ENCODE data around the gene PLS1.

PLS1 gene

DNA sequence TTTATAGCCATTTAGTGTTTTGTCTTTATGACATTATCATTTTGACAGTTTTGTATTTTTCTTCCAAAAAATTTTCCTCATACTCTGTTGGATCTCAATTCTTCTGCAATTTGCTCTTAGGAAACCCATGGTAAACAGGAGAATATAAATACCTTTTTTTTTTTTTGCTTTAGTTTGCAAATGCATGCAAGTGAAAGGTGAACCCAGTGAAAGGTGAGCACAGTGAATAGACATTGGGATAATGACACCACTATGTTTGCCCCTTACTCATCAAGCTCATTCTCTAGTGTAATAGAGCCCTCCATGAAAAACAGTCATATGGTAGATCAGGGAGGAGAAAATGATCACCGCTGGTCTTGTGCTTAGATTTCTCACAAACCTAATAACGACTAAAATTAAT lies 68.6 kb downstream of the PLS1 start:
- no peak for DNase-seq (ENCODE audit: low spot score)
- in situ Hi-C loops (cut with MboI; ENCODE audit: low sequenced_read_pairs, unreplicated experiment), result no loop called here
- TF ChIP-seq, protein P1, sequence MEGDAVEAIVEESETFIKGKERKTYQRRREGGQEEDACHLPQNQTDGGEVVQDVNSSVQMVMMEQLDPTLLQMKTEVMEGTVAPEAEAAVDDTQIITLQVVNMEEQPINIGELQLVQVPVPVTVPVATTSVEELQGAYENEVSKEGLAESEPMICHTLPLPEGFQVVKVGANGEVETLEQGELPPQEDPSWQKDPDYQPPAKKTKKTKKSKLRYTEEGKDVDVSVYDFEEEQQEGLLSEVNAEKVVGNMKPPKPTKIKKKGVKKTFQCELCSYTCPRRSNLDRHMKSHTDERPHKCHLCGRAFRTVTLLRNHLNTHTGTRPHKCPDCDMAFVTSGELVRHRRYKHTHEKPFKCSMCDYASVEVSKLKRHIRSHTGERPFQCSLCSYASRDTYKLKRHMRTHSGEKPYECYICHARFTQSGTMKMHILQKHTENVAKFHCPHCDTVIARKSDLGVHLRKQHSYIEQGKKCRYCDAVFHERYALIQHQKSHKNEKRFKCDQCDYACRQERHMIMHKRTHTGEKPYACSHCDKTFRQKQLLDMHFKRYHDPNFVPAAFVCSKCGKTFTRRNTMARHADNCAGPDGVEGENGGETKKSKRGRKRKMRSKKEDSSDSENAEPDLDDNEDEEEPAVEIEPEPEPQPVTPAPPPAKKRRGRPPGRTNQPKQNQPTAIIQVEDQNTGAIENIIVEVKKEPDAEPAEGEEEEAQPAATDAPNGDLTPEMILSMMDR (IDR thresholded peaks at IDR 0.05; ENCODE audit: borderline replicate concordance, control extremely low read depth, extremely low read depth, insufficient read depth, missing control alignments), result no peak

DNA sequence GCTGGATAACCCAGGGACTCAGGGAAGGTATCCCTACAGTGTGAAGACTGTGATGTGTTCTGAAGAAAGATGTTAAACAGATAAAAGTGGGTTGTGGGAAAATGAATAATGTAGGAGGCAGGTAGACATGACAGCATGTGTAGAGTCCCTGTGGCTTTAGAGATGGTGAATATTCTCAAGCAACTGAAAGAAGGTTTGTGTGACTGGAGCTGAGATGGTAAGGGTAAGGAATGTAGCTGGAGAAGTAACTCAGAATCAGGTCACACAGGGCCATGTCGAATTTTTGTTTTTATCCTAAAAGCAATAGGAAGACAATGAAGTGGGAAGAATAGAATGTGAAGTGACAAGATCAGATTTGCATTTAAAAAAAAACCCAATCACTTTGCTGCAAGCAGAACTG lies 73.9 kb downstream of the PLS1 start:
- in situ Hi-C loops (cut with MboI; ENCODE audit: low sequenced_read_pairs, unreplicated experiment), result no loop called here
- DNase-seq (ENCODE audit: low spot score), result no peak
- TF ChIP-seq, protein P1 (IDR thresholded peaks at IDR 0.05; ENCODE audit: borderline replicate concordance, control extremely low read depth, extremely low read depth, insufficient read depth, missing control alignments), result no peak

DNA sequence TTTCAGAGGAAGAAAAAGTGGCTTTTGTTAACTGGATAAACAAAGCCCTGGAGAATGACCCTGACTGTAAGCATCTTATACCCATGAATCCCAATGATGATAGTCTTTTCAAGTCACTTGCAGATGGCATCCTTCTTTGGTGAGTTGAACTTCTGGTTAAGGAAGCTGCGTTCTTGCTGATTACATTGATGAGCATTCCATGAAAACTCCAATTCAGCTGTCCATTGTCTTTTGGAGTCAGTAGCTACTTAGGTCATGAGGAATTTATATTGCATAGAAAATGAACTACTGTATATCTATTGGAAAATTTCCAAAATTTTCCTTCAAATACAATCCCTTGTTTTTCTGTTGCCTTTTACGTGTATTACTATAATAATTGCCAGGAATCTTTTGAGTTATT lies 80.0 kb downstream of the PLS1 start:
- TF ChIP-seq, protein P1 (IDR thresholded peaks at IDR 0.05; ENCODE audit: borderline replicate concordance, control extremely low read depth, extremely low read depth, insufficient read depth, missing control alignments), result no peak

DNA sequence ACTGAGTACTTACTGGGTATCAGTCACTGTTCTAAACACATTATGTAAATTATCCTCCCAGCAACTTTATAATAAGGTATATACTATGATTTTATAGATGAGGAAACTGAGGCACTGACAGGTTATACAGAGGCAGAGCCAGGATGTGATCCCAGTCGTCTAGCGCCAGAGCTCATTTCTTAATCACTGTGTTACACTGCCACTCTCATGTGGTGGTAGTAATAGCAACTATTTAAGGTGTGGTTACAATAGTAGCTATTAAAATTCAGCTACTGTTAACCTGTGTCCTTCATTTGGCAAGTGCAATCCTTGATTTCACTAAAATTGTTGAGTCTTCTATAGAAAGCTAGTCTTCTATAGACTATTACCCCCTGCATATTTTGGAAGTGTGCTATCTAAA lies 84.5 kb downstream of the PLS1 start:
- in situ Hi-C loops (cut with MboI; ENCODE audit: low sequenced_read_pairs, unreplicated experiment), result no loop called here
- DNase-seq (ENCODE audit: low spot score), result no peak
- TF ChIP-seq, protein P1 (IDR thresholded peaks at IDR 0.05; ENCODE audit: borderline replicate concordance, control extremely low read depth, extremely low read depth, insufficient read depth, missing control alignments), result no peak

More for the DNA sequence above, 80.0 kb downstream of the PLS1 start:
- DNase-seq (ENCODE audit: low spot score), result no peak
- in situ Hi-C loops (cut with MboI; ENCODE audit: low sequenced_read_pairs, unreplicated experiment), result no loop called here

DNA sequence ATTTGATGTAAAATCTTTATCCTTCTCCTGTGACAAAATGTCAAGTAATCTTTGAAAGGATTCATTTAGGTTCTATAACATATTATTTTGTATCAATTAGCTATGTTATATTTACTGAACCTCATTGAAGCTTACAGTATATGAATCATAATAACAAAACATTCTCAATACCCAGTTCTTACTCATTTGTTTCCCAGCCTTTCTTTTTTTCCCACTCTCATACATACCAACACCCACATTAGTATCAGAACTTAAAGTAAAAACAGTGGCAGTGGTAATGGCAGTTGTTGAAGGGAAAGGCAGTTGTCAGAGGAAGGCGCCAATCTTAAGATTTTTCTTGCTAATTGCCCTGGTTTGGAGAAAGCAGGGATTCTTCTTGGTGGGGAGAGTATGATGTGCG lies 94.4 kb downstream of the PLS1 start:
- in situ Hi-C loops (cut with MboI; ENCODE audit: low sequenced_read_pairs, unreplicated experiment), result no loop called here
- TF ChIP-seq, protein P1 (IDR thresholded peaks at IDR 0.05; ENCODE audit: borderline replicate concordance, control extremely low read depth, extremely low read depth, insufficient read depth, missing control alignments), result no peak

DNA sequence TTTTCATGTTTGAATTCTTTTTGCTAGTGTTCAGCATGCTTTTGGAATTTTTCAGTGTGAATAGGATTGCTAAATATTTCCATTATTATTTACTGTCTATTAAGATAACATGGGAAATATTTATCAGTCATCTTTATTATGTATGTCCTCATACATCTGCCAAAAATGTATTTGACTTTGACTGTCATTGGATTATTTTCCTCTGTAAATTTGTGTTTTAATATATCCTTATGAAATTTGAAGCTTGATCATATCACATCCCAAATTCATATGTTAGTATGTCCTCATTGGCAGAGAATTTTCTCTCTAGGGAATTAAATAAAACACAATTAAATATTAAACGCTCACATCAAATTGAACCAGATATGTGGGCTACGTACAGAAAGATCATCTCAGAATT lies 95.3 kb downstream of the PLS1 start:
- TF ChIP-seq, protein P1 (IDR thresholded peaks at IDR 0.05; ENCODE audit: borderline replicate concordance, control extremely low read depth, extremely low read depth, insufficient read depth, missing control alignments), result no peak
- no peak for DNase-seq (ENCODE audit: low spot score)
- in situ Hi-C loops (cut with MboI; ENCODE audit: low sequenced_read_pairs, unreplicated experiment), result no loop called here

More for the DNA sequence above, 94.4 kb downstream of the PLS1 start:
- DNase-seq (ENCODE audit: low spot score), result no peak

Data from GM13976 (cell line).